Stimulated activated CD4-positive, alpha-beta T cell treated with anti-CD3 and anti-CD28 coated beads, Interleukin-4, amount 100 ng/mL, for 4 hours (primary cell): ENCODE data around the gene ADISSP.

Experiments
- DNase-seq, 2 experiments: peaks; one replicate each; pipeline ENCODE4 v3.0.0-alpha.2; 2020

ADISSP gene

GRCh38 chr20:3734111-3734843, 33.3 kb downstream of the ADISSP start:
- DNase-seq = no peak

GRCh38 chr20:3733119-3733995, 34.2 kb downstream of the ADISSP start:
- DNase-seq = no peak

- DNase-seq = no peak
Observed at GRCh38 chr20:3732327-3733118, 35.0 kb downstream of the ADISSP start, which contains the start of gene HSPA12B. TSS of gene HSPA12B (plus strand) at chr20:3732685. CDS start at chr20:3738675, 5,990 bp downstream.

- no peak for DNase-seq
Observed at GRCh38 chr20:3731944-3732326, 35.6 kb downstream of the ADISSP start.

- no peak for DNase-seq
Observed at GRCh38 chr20:3730803-3731672, 36.5 kb downstream of the ADISSP start.

- no peak for DNase-seq
Observed at GRCh38 chr20:3729811-3730540, 37.6 kb downstream of the ADISSP start.

GRCh38 chr20:3729378-3729777, 38.2 kb downstream of the ADISSP start:
- no peak for DNase-seq

- no peak for DNase-seq
Observed at GRCh38 chr20:3728876-3729275, 38.7 kb downstream of the ADISSP start.

GRCh38 chr20:3728354-3728753, 39.2 kb downstream of the ADISSP start:
- DNase-seq = no peak

- DNase-seq = no peak
Observed at GRCh38 chr20:3727401-3728021, 40.0 kb downstream of the ADISSP start.

- no peak for DNase-seq
Observed at GRCh38 chr20:3724356-3724755, 43.2 kb downstream of the ADISSP start.

GRCh38 chr20:3723284-3723683, 44.3 kb downstream of the ADISSP start:
- no peak for DNase-seq

GRCh38 chr20:3721912-3722311, 45.6 kb downstream of the ADISSP start:
- no peak for DNase-seq

- DNase-seq = no peak
Observed at GRCh38 chr20:3720626-3721025, 46.9 kb downstream of the ADISSP start.

- no peak for DNase-seq
Observed at GRCh38 chr20:3720068-3720467, 47.5 kb downstream of the ADISSP start.

- no peak for DNase-seq
Observed at GRCh38 chr20:3719046-3719445, 48.5 kb downstream of the ADISSP start.

- peak in 1 of 2 experiments; percentile 5 for DNase-seq
Observed at GRCh38 chr20:3716195-3716834, 51.2 kb downstream of the ADISSP start.

- DNase-seq = no peak
Observed at GRCh38 chr20:3714092-3714491, 53.5 kb downstream of the ADISSP start.

GRCh38 chr20:3712279-3712873, 55.2 kb downstream of the ADISSP start, which contains the start of gene SIGLEC1:
TSS of gene SIGLEC1 (minus strand) at chr20:3712600. CDS start at chr20:3707128, 5,472 bp downstream.
- no peak for DNase-seq

- DNase-seq = no peak
Observed at GRCh38 chr20:3711484-3711941, 56.0 kb downstream of the ADISSP start.
